ENCODE measurements around the gene WBP1. TPM values are rescaled to one million over a fixed set of nuclear protein-coding genes. Genes with fewer than 3 reads are reported as not detected.

The WBP1 gene
- total RNA-seq, 1 experiment from 2014 or later = 45.7 TPM

GRCh38 chr2:74428675-74429074 is 29.6 kb upstream of the WBP1 start:
- no TSS peak for BruUV-seq (replicated peaks)
- Mint-ChIP-seq H3K4me1 (ENCODE audit: insufficient read depth, unreplicated experiment) (peaks cover 6% of the 10 kb centered on the region), H3K27ac (ENCODE audit: low read depth, unreplicated experiment) (no peak overlapping the region), H3K27me3 (ENCODE audit: insufficient read depth, unreplicated experiment) (no peaks in the 10 kb centered on the region), H3K4me3 (ENCODE audit: unreplicated experiment) (no peak overlapping the region), H3K36me3 (ENCODE audit: insufficient read depth, unreplicated experiment) (peaks cover 74% of the 10 kb centered on the region), H3K9me3 (ENCODE audit: unreplicated experiment) (no peaks in the 10 kb centered on the region)
- CTCF ChIA-PET = no interaction called here
- no peak for DNase-seq (ENCODE audit: unreplicated experiment)
- TF ChIP-seq, protein P1, sequence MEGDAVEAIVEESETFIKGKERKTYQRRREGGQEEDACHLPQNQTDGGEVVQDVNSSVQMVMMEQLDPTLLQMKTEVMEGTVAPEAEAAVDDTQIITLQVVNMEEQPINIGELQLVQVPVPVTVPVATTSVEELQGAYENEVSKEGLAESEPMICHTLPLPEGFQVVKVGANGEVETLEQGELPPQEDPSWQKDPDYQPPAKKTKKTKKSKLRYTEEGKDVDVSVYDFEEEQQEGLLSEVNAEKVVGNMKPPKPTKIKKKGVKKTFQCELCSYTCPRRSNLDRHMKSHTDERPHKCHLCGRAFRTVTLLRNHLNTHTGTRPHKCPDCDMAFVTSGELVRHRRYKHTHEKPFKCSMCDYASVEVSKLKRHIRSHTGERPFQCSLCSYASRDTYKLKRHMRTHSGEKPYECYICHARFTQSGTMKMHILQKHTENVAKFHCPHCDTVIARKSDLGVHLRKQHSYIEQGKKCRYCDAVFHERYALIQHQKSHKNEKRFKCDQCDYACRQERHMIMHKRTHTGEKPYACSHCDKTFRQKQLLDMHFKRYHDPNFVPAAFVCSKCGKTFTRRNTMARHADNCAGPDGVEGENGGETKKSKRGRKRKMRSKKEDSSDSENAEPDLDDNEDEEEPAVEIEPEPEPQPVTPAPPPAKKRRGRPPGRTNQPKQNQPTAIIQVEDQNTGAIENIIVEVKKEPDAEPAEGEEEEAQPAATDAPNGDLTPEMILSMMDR (IDR thresholded peaks at IDR 0.05; ENCODE audit: unreplicated experiment) = no peak
- POLR2A ChIA-PET = interaction anchor here (1.0 to 1.6 kb wide), 2 partner anchors 14 to 77 kb away, joined by 3 to 5 read pairs; no protein-coding TSS in a partner anchor
- intact Hi-C loops (cut with micrococcal nuclease) = no loop called here

DNA sequence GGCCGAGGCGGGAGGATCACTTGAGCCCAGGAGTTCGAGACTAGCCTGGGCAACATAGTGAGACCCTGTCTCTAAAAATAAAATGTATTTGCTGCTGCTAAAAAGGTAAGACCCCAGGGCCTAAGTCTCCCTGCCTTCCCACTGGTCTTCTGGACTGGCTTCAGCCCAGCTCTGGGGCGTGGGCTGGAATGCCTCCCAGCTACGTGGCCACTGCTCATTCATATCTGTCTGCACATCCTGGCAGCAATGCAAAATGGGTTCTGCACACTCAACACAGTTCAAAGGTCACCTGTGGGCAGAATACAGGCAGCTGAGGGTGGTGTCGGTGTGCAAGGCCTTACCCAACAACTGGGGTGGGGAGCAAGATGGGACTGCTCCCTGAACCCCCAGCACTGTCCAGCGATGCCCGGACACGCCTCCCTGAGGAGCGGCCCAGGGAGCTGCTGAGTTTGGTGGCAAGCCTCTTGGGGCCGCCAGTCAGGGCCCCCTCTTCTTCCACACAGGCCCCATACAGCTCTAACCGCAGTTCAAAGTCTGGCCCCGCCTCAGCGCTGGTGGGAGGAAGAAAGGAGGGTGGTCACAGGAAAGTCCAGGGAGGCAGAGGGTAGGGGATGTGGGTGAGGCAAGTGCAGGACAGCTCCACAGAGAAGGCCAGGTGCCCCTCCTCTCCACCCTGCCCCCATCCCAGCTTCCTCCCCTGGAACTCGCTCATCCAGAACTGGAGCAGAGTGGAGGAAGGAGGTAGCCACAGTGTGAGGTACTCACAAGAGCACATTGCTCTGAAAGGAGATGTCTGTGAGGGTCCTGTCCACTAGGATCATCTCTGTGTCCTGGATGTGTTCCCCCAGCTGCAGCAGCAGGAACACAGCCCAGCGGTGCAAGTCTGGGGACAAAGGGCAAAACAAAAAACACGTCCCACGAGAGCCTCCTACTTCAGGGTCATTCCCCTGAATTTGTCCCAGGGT is 28.5 kb upstream of the WBP1 start:
- H3K4me1 Mint-ChIP-seq (ENCODE audit: insufficient read depth, unreplicated experiment) = peaks cover 6% of the 10 kb centered on the region
- no peak for DNase-seq (ENCODE audit: unreplicated experiment)
- H3K9me3 Mint-ChIP-seq (ENCODE audit: unreplicated experiment) = no peaks in the 10 kb centered on the region
- H3K36me3 Mint-ChIP-seq (ENCODE audit: insufficient read depth, unreplicated experiment) = peaks cover 72% of the 10 kb centered on the region
- CTCF ChIA-PET = interaction anchor here (1.0 kb wide), 1 partner anchor 95 kb away, joined by 3 read pairs; no protein-coding TSS in a partner anchor
- H3K27me3 Mint-ChIP-seq (ENCODE audit: insufficient read depth, unreplicated experiment) = no peaks in the 10 kb centered on the region
- no peak overlapping the region for H3K4me3 Mint-ChIP-seq (ENCODE audit: unreplicated experiment)
- H3K27ac Mint-ChIP-seq (ENCODE audit: low read depth, unreplicated experiment) = no peak overlapping the region
- no TSS peak for BruUV-seq (replicated peaks)
- POLR2A ChIA-PET = interaction anchor here (0.8 to 2.1 kb wide), 6 partner anchors 8 to 78 kb away, joined by 3 to 8 read pairs (median 4); partner anchors contain the start of gene WDR54
- TF ChIP-seq, protein P1 (IDR thresholded peaks at IDR 0.05; ENCODE audit: unreplicated experiment) = no peak
- intact Hi-C loops (cut with micrococcal nuclease) = no loop called here

DNA sequence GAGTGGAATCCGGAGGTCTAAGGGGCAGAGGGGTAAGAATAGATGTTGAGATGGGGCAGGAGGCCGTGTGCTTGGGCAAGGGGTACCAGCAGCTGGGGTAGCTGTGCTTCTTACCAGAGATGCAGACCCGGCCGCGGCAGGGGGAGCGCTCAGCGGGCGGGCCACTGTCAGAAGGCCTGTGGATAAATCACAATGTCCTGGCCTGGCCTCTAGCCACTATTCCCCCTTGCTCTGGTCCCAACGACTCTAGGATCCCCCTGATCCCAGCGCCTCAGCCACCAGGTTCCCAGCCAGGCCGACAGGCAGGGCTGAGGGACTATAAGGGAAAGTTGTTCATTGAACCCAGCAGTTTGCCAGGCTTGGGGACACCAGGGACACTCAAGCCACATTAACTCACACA is 27.7 kb upstream of the WBP1 start:
- POLR2A ChIA-PET = interaction anchor here (0.9 to 2.1 kb wide), 2 partner anchors 8 to 10 kb away, joined by 4 to 8 read pairs; partner anchors contain the start of gene WDR54
- TF ChIP-seq, protein P1 (IDR thresholded peaks at IDR 0.05; ENCODE audit: unreplicated experiment) = no peak
- DNase-seq (ENCODE audit: unreplicated experiment) = no peak
- Mint-ChIP-seq H3K4me3 (ENCODE audit: unreplicated experiment) (no peak overlapping the region), H3K27me3 (ENCODE audit: insufficient read depth, unreplicated experiment) (no peaks in the 10 kb centered on the region), H3K36me3 (ENCODE audit: insufficient read depth, unreplicated experiment) (peaks cover 69% of the 10 kb centered on the region), H3K9me3 (ENCODE audit: unreplicated experiment) (no peaks in the 10 kb centered on the region), H3K4me1 (ENCODE audit: insufficient read depth, unreplicated experiment) (peaks cover 4% of the 10 kb centered on the region), H3K27ac (ENCODE audit: low read depth, unreplicated experiment) (no peak overlapping the region)
- intact Hi-C loops (cut with micrococcal nuclease) = no loop called here
- no TSS peak for BruUV-seq (replicated peaks)
- CTCF ChIA-PET = interaction anchor here (1.0 kb wide), 2 partner anchors 10 to 96 kb away, joined by 3 read pairs; no protein-coding TSS in a partner anchor

DNA sequence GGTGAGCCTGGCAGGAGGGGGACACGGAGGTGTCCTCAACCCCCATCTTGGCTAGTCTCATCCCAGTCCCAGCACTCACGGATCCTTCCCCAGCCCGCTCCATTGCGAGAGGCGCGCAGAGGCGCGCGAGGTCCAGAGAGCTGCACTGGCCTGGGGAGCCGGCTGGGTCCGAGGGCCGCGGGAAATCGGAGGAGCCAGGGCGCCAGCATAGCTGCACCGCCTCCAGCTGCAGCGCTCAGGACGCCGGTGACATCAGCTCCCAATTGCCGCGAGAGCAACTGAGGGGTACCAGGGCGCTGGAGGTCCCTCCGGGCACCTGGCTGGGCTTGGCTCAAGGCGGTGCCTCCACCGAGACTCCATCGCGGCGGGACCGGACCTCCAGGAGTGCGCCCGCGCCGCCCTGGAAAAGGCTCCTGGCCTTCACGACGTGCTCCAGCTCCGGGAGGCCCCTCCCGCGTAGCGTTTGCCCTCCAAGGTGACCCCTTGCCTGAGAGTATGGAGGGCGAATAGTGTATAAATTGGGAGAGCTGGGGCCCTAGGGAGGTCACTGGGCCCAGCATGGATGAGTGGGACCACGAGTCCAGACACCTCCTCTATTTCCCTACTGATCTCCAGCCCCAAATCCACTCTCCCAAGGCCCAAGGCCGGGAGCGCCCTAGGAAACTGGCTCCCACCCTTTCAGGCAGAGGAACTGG is 22.0 kb upstream of the WBP1 start:
- Mint-ChIP-seq H3K4me3 (ENCODE audit: unreplicated experiment) (no peak overlapping the region), H3K4me1 (ENCODE audit: insufficient read depth, unreplicated experiment) (peaks cover 15% of the 10 kb centered on the region), H3K27me3 (ENCODE audit: insufficient read depth, unreplicated experiment) (no peaks in the 10 kb centered on the region), H3K36me3 (ENCODE audit: insufficient read depth, unreplicated experiment) (peaks cover 36% of the 10 kb centered on the region), H3K27ac (ENCODE audit: low read depth, unreplicated experiment) (no peak overlapping the region), H3K9me3 (ENCODE audit: unreplicated experiment) (no peaks in the 10 kb centered on the region)
- DNase-seq (ENCODE audit: unreplicated experiment) = no peak
- no TSS peak for BruUV-seq (replicated peaks)
- ChIA-PET POLR2A (interaction anchor here (0.6 kb wide), 1 partner anchor 124 kb away, joined by 3 read pairs; no protein-coding TSS in a partner anchor), CTCF (interaction anchor here (0.5 to 1.3 kb wide), 5 partner anchors 16 to 748 kb away, joined by 3 to 7 read pairs (median 4); no protein-coding TSS in a partner anchor)
- intact Hi-C loops (cut with micrococcal nuclease) = no loop called here
- TF ChIP-seq, protein P1 (IDR thresholded peaks at IDR 0.05; ENCODE audit: unreplicated experiment) = no peak
